Activated CD4-positive, alpha-beta T cell treated with anti-CD3 and anti-CD28 coated beads, Interleukin-2, amount 10 ng/mL, durations not matched to agents 24 days and 14 days (primary cell): ENCODE results near the gene CNNM2. TPM values are rescaled to one million over a fixed set of nuclear protein-coding genes. Genes with fewer than 3 reads are reported as not detected.
"Not testable (repeated sequence)": the region's sequence is repeated elsewhere in the genome, so short reads cannot be mapped to it uniquely, and the experiment has no call there.

ENCODE experiments used
- DNase-seq: peaks from one replicate; pipeline ENCODE4 v3.0.0; 2022
- H3K27ac Mint-ChIP-seq: one replicate; pipeline ENCODE4 v1.8.0; 2022; ENCODE audit warnings: mild to moderate bottlenecking, mixed read lengths
- H3K27me3 Mint-ChIP-seq: one replicate; pipeline ENCODE4 v1.8.0; 2022; ENCODE audit warnings: mixed read lengths
- H3K36me3 Mint-ChIP-seq: one replicate; pipeline ENCODE4 v1.8.0; 2022; ENCODE audit warnings: low read depth, mild to moderate bottlenecking, mixed read lengths
- H3K4me1 Mint-ChIP-seq: one replicate; pipeline ENCODE4 v1.8.0; 2021; ENCODE audit warnings: mixed read lengths
- H3K4me3 Mint-ChIP-seq: one replicate; pipeline ENCODE4 v1.8.0; 2022; ENCODE audit warnings: mild to moderate bottlenecking, moderate library complexity, mixed read lengths
- H3K9me3 Mint-ChIP-seq: one replicate; pipeline ENCODE4 v1.8.0; 2021; ENCODE audit warnings: mixed read lengths
- intact Hi-C: fragments of 100-400 bp; cut with micrococcal nuclease; formaldehyde crosslinking; loops from one replicate; pipeline ENCODE4 v1.15.1; 2023
- total RNA-seq: library from RNA; stranded (reverse); gene quantifications from 2 replicates; pipeline ENCODE4 v1.2.3, GENCODE V29; 2022

CNNM2 gene
- total RNA-seq, 1 donor from 2014 or later = 5.6 TPM

GRCh38 chr10:103110407-103110806 is 192.3 kb downstream of the CNNM2 start:
- Mint-ChIP-seq H3K27me3 (no peaks in the 10 kb centered on the region), H3K4me1 (peaks cover 15% of the 10 kb centered on the region), H3K4me3 (no peak overlapping the region), H3K9me3 (no peaks in the 10 kb centered on the region), H3K27ac (no peak overlapping the region), H3K36me3 (peaks cover 25% of the 10 kb centered on the region)
- intact Hi-C loops = no loop called here
- DNase-seq = no peak

DNA sequence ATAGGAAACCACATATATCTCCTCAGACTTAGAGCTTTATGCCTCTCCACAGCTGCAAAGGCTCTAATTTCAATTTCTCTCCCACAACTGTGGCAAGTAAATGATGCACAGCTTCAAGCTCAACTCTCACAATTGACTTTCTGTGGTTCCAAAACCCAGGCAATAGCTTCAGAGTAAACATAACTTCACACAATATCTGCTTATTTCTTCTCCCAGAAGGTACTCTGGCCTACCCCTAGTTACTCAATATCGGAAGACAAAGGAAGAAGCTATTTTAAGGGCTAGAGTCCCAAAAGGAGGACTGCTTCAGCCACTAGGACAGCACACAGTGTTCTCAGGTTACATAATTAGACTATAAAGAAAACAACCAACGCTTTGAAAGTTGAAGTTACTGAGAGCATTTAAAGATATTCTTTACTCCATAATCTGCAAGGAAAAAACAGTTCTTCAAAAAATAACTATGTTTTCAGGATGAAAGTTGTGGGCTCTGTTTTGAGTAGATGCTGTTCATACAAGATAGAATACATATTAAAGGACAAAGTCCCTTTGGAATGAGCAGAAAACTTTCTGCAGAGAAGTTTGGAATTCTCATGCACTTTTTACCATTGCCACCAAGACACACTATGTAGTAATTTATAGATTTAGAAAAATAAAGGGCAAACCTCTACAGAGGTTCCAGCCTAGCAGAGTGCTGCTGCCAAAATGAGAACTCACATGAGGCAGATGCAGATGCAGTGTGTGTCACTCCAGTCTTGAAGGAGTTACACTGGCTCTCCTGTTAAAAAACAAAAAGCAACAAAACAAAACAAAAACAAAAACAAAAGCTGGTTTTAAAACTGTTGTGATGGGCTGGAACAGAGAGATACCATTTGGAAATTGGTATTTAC is 193.2 kb downstream of the CNNM2 start:
- H3K27me3 Mint-ChIP-seq = no peaks in the 10 kb centered on the region
- peak overlapping the region; percentile 43 for H3K27ac Mint-ChIP-seq
- intact Hi-C loops = no loop called here
- no peaks in the 10 kb centered on the region for H3K9me3 Mint-ChIP-seq
- DNase-seq = no peak
- H3K4me3 Mint-ChIP-seq = no peak overlapping the region
- H3K36me3 Mint-ChIP-seq = peaks cover 21% of the 10 kb centered on the region
- peaks cover 15% of the 10 kb centered on the region for H3K4me1 Mint-ChIP-seq

DNA sequence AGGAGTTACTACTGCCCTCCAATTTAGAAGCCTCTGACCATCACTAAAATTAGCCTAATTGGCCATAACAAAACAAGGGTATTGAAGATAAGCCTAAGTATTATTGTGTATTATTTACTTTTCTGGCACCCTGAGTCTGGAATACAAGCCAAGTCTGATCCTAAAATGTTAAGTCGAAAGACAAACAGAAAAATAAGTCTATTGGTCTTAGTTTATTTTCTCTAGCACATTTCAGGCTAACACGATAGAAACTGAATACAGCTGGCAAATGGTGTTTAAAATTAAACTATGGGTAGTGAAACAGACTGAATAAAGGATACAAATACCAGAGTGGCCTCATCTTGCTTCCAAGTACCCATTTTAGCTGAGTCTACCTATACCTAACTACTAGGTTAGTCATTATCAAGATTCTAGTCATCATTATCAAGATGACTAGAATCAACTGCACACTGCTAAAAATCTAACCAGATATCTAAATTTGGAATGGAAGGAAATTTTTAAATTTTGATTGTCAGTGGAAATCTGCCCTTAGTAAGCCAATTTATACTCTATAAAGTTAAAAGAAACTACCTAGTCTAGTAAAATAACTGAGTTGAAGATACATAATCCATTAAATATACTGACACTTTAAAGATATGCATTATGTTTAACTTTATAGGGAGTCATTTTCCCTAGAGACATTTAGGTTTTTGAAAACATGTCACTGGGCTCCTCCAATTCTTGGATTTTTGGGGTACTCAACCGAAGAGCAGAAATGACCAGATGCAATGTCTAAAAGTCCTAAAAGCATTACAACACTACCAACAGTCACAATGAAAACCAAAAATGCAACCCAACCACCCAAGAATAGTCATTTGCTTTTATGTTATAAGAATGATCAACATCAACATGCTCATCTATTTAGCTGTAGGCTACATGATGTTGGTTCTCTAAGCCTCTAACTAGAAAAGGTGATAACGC is 194.1 kb downstream of the CNNM2 start:
- no peaks in the 10 kb centered on the region for H3K9me3 Mint-ChIP-seq
- H3K4me3 Mint-ChIP-seq = no peak overlapping the region
- H3K27me3 Mint-ChIP-seq = no peaks in the 10 kb centered on the region
- peaks cover 15% of the 10 kb centered on the region for H3K36me3 Mint-ChIP-seq
- H3K4me1 Mint-ChIP-seq = peaks cover 15% of the 10 kb centered on the region
- no peak overlapping the region for H3K27ac Mint-ChIP-seq
- intact Hi-C loops = no loop called here
- DNase-seq = no peak

DNA sequence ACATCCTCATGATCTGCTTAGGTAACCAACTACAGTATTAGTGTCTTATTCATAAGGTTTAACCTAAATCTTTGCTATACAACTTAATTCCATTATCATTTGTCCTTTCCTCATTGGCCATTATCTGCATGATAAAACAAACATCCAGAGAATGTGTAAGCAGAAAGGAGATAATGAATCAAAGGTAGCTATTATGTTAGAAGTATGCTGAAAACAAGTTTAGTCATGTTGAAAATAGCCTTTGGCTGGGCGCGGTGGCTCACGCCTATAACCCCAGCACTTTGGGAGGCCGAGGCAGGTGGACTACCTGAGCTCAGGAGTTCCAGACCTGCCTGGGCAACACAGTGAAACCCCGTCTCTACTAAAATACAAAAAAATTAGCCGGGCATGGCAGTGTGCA is 196.8 kb downstream of the CNNM2 start:
- Mint-ChIP-seq H3K27me3 (no peaks in the 10 kb centered on the region), H3K36me3 (peaks cover 10% of the 10 kb centered on the region), H3K4me1 (peaks cover 15% of the 10 kb centered on the region), H3K27ac (no peak overlapping the region), H3K4me3 (no peak overlapping the region), H3K9me3 (no peaks in the 10 kb centered on the region)
- intact Hi-C loops = no loop called here
- no peak for DNase-seq

DNA sequence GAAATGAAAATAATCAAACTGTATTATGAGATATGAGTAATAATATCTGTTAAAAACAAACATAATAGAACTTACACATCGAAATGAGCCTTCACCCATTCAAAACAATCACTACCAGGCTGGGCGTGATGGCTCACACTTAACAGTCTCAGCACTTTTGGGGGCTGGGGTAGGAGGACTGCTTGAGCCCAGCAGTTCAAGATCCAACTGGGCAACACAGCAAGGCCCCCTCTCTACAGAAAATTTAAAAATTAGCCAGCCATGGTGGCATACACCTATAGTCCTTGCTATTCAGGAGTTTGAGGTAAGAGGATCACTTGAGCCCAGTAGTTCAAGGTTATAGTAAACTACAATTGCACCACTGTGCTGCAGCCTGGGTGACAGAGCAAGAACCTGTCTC is 199.2 kb downstream of the CNNM2 start:
- DNase-seq = no peak
- Mint-ChIP-seq H3K9me3 (no peaks in the 10 kb centered on the region), H3K4me1 (peaks cover 6% of the 10 kb centered on the region), H3K27me3 (no peaks in the 10 kb centered on the region), H3K27ac (no peak overlapping the region), H3K36me3 (peaks cover 6% of the 10 kb centered on the region), H3K4me3 (no peak overlapping the region)
- intact Hi-C loops = no loop called here

DNA sequence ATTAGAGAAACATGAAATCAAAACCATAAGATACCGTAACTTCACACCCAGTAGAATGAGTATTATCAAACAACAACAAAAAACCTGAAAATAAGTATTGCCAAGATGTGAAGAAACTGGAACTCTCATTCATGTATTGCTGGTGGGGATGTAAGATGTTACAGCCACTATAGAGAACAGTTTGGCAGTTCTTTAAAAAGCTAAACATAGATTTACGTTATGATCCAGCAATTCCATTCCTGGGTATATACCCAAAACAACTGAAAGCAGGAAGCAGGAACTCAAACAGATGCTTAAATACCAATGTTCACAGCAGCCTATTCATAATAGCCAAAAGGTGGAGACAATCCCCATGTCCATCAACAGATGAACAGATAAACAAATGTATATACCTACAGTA is 202.5 kb downstream of the CNNM2 start:
- H3K9me3 Mint-ChIP-seq = no peaks in the 10 kb centered on the region

GRCh38 chr10:103120977-103121735 is 203.1 kb downstream of the CNNM2 start:
- Mint-ChIP-seq H3K4me1 (peaks cover 14% of the 10 kb centered on the region), H3K27me3 (no peaks in the 10 kb centered on the region), H3K36me3 (peaks cover 18% of the 10 kb centered on the region), H3K9me3 (no peaks in the 10 kb centered on the region), H3K4me3 (no peak overlapping the region), H3K27ac (no peak overlapping the region)
- intact Hi-C loops = no loop called here
- DNase-seq = no peak

More for the DNA sequence above, 202.5 kb downstream of the CNNM2 start:
- Mint-ChIP-seq H3K27ac (no peak overlapping the region), H3K27me3 (no peaks in the 10 kb centered on the region), H3K4me3 (no peak overlapping the region), H3K36me3 (peaks cover 13% of the 10 kb centered on the region), H3K4me1 (peaks cover 8% of the 10 kb centered on the region)
- intact Hi-C loops = no loop called here
- no peak for DNase-seq

DNA sequence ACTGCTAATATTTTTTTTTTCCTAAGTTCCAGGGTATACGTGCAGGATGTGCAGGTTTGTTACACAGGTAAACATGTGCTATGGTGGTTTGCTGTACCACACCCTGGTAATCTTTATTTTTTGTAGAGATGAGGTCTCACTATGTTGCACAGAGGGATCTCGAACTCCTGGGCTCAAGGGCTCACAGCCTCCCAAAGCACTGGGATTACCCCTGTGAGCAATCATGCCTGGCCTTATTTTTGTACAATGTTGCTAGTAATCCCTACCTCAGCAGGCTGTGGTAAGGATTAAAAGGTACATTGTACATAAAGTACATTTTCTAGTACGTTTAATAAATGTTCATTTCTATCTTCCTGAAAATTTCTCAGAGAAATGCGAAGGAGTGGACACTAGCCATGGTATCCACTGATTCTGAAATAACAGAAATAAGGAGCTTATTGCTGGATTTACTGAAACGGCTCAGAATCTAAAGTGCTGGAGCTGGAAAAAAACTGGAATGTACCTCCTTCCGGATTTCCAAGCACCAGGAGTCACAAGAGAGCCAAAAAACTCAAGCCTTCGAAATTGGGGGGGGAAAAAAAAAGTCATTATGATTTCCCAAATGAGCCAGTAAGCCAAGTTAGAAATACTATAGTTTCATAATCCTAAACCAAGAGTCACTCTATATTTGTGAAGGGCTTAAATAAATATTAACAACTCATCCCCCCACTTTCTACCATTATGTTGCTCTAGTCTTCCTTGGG is 205.4 kb downstream of the CNNM2 start:
- Mint-ChIP-seq H3K4me3 (no peak overlapping the region), H3K9me3 (no peaks in the 10 kb centered on the region), H3K27ac (no peak overlapping the region), H3K36me3 (peaks cover 21% of the 10 kb centered on the region), H3K4me1 (peaks cover 14% of the 10 kb centered on the region), H3K27me3 (no peaks in the 10 kb centered on the region)
- intact Hi-C loops = no loop called here
- DNase-seq = no peak

GRCh38 chr10:103124420-103125096 is 206.5 kb downstream of the CNNM2 start:
- Mint-ChIP-seq H3K36me3 (peaks cover 19% of the 10 kb centered on the region), H3K4me1 (peaks cover 14% of the 10 kb centered on the region), H3K27me3 (no peaks in the 10 kb centered on the region), H3K4me3 (no peak overlapping the region), H3K27ac (no peak overlapping the region), H3K9me3 (no peaks in the 10 kb centered on the region)
- no peak for DNase-seq
- intact Hi-C loops = no loop called here

DNA sequence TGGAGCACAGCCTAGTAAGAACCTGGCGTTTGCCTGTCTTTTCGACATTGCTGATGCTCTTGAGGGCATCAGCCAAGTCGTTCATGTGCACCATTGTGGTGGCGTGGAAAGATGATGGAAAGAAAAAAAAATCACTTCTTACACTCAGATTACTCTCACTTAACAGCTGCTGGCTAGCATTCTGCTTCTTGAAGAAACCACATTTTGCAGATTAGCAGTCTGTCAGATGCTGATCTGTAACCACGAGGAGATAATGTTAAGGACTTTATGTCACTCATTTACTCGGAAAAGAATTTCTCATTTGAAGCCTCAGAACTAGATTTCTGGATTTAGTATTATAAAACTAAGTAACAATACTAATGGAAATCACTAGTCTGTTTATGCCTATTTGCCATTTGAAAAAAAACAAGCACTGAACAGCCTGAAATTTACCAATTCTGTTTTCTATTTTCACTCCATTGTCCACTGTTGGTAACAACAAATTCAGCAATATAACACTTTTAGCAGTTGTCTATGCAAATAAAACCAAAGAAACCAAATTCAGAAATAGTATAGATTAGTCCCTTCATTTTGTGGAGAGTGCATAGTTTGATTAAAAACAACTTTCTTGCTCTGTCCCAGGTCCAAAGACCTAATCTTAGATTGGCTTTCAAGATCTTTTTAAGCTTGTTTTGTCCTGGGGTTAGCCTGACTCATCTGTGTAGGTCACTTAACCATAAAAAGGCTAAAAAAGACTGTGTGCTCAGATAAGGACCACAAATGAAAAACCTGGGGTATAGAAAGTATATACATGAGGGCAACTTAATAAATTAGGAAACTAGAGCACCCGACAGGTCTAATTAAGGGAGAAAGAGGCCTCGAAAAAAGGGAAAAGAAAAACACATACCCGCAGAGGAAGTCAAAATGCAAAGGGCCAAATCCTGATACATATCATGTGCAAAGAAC is 207.5 kb downstream of the CNNM2 start:
- Mint-ChIP-seq H3K27me3 (no peaks in the 10 kb centered on the region), H3K4me1 (peaks cover 14% of the 10 kb centered on the region), H3K36me3 (peaks cover 20% of the 10 kb centered on the region), H3K27ac (no peak overlapping the region), H3K9me3 (no peaks in the 10 kb centered on the region), H3K4me3 (no peak overlapping the region)
- DNase-seq = no peak
- intact Hi-C loops = no loop called here

DNA sequence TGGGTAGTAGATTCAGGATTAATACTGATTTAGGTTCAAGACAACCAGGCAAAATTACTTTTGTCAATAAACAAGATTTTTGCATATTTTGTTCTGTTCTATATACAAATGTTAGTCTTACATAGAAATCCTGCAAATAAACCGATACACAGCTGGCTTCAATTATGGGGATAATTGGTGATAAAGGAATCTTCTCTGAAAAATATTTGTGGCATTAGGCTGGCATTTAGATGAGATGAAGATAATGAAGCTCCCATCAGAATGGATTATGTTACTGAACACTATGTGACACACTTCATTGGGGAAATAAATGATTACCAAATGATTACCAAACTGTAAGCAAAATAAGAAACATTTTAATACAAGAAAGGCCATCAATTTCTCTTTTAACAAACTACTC is 209.1 kb downstream of the CNNM2 start:
- Mint-ChIP-seq H3K36me3 (peaks cover 34% of the 10 kb centered on the region), H3K27me3 (no peaks in the 10 kb centered on the region), H3K9me3 (no peaks in the 10 kb centered on the region), H3K4me3 (no peak overlapping the region), H3K27ac (no peak overlapping the region), H3K4me1 (peaks cover 19% of the 10 kb centered on the region)
- intact Hi-C loops = no loop called here
- no peak for DNase-seq

DNA sequence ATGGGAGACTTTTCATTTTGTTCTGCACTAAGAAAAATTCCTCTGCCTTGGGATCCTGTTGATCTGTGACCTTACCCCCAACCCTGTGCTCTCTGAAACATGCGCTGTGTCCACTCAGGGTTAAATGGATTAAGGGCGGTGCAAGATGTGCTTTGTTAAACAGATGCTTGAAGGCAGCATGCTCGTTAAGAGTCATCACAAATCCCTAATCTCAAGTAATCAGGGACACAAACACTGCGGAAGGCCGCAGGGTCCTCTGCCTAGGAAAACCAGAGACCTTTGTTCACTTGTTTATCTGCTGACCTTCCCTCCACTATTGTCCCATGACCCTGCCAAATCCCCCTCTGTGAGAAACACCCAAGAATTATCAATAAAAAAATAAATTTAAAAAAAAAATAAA is 212.1 kb downstream of the CNNM2 start:
- peaks cover 26% of the 10 kb centered on the region for H3K4me1 Mint-ChIP-seq
- H3K27me3 Mint-ChIP-seq, H3K4me3 Mint-ChIP-seq, H3K27ac Mint-ChIP-seq, DNase-seq, H3K9me3 Mint-ChIP-seq: not testable (repeated sequence)
- peaks cover 53% of the 10 kb centered on the region for H3K36me3 Mint-ChIP-seq
- intact Hi-C loops = loop anchor here (10.0 kb wide), 1 partner anchor 65 kb away; the partner anchor contains the start of gene NT5C2
